Measurements from ENCODE around the gene KCNK6. TPM values are rescaled to one million over a fixed set of nuclear protein-coding genes. Genes with fewer than 3 reads are reported as not detected.

KCNK6 gene
- total RNA-seq, 1 donor from 2014 or later: 13.1 TPM

- H3K27me3 ChIP-seq: no peaks in the 10 kb centered on the region
- H3K36me3 ChIP-seq: peaks cover 5% of the 10 kb centered on the region
- DNase-seq (no peak), ATAC-seq (no peak)
- peaks cover 10% of the 10 kb centered on the region for H3K4me1 ChIP-seq
- no peak overlapping the region for H3K4me3 ChIP-seq
- TF ChIP-seq CTCF (IDR thresholded peaks at IDR 0.05): no peak
- H3K9me3 ChIP-seq: no peaks in the 10 kb centered on the region
- no peak overlapping the region for H3K27ac ChIP-seq
- intact Hi-C loops (cut with DNase I): no loop called here
Observed at GRCh38 chr19:38307076-38307475, 12.6 kb upstream of the KCNK6 start.

- no peak for DNase-seq
- ATAC-seq: no peak
- H3K9me3 ChIP-seq: no peaks in the 10 kb centered on the region
- intact Hi-C loops (cut with DNase I): no loop called here
- no peak for TF ChIP-seq CTCF (IDR thresholded peaks at IDR 0.05)
- no peak overlapping the region for H3K4me3 ChIP-seq
- H3K27me3 ChIP-seq: no peaks in the 10 kb centered on the region
- peaks cover 5% of the 10 kb centered on the region for H3K36me3 ChIP-seq
- H3K4me1 ChIP-seq: peaks cover 10% of the 10 kb centered on the region
- H3K27ac ChIP-seq: no peak overlapping the region
Observed at GRCh38 chr19:38307597-38307996, 12.0 kb upstream of the KCNK6 start.

GRCh38 chr19:38308006-38308766 is 11.5 kb upstream of the KCNK6 start:
- Histone ChIP-seq H3K27me3 (no peaks in the 10 kb centered on the region), H3K9me3 (no peaks in the 10 kb centered on the region), H3K36me3 (peaks cover 5% of the 10 kb centered on the region), H3K27ac (no peak overlapping the region), H3K4me3 (no peak overlapping the region), H3K4me1 (peaks cover 10% of the 10 kb centered on the region)
- no peak for TF ChIP-seq CTCF (IDR thresholded peaks at IDR 0.05)
- intact Hi-C loops (cut with DNase I): no loop called here
- DNase-seq (no peak), ATAC-seq (no peak)

- ATAC-seq (no peak), DNase-seq (no peak)
- no peak overlapping the region for H3K27ac ChIP-seq
- H3K4me1 ChIP-seq: peaks cover 10% of the 10 kb centered on the region
- peaks cover 5% of the 10 kb centered on the region for H3K36me3 ChIP-seq
- no peak overlapping the region for H3K4me3 ChIP-seq
- H3K27me3 ChIP-seq: no peaks in the 10 kb centered on the region
- intact Hi-C loops (cut with DNase I): no loop called here
- H3K9me3 ChIP-seq: no peaks in the 10 kb centered on the region
- no peak for TF ChIP-seq CTCF (IDR thresholded peaks at IDR 0.05)
Observed at GRCh38 chr19:38308926-38309614, 10.6 kb upstream of the KCNK6 start.

GRCh38 chr19:38309615-38310278 is 9.9 kb upstream of the KCNK6 start:
- H3K9me3 ChIP-seq: no peaks in the 10 kb centered on the region
- no peaks in the 10 kb centered on the region for H3K27me3 ChIP-seq
- no peak overlapping the region for H3K4me3 ChIP-seq
- no peak for DNase-seq
- no peak for TF ChIP-seq CTCF (IDR thresholded peaks at IDR 0.05)
- H3K36me3 ChIP-seq: peaks cover 5% of the 10 kb centered on the region
- no peak overlapping the region for H3K27ac ChIP-seq
- H3K4me1 ChIP-seq: peaks cover 5% of the 10 kb centered on the region
- intact Hi-C loops (cut with DNase I): no loop called here
- no peak for ATAC-seq
